WTC11 (cell line): Measurements from ENCODE around the gene TRIM38. TPM values are rescaled to one million over a fixed set of nuclear protein-coding genes. Genes with fewer than 3 reads are reported as not detected.
"Not testable (repeated sequence)": the region's sequence is repeated elsewhere in the genome, so short reads cannot be mapped to it uniquely, and the experiment has no call there.

Source experiments
- ATAC-seq: fragments of 200-7000 bp; cut with Tn5 transposase; 2 replicates; pipeline ENCODE4 v1.10.0; 2021; ENCODE audit warnings: mild to moderate bottlenecking, moderate library complexity
- CTCF ChIA-PET: fragments of 300-600 bp; sonication (Branson Sonifier 250); formaldehyde crosslinking; loops from one replicate; lab custom pipeline; 2021; ENCODE audit warnings: antibody characterized with exemption; lab: Charles Lee
- POLR2A ChIA-PET: fragments of 350-600 bp; sonication (Branson Sonifier 250); formaldehyde crosslinking; loops from one replicate; lab custom pipeline; 2021; ENCODE audit warnings: antibody characterized with exemption; lab: Charles Lee
- DNase-seq: peaks from one replicate; pipeline ENCODE4 v3.0.0; 2021; ENCODE audit warnings: low spot score
- H3K27ac Mint-ChIP-seq: 2 replicates; pipeline ENCODE4 v1.8.0; 2021; ENCODE audit warnings: mixed read lengths
- H3K27me3 Mint-ChIP-seq: 2 replicates; pipeline ENCODE4 v1.8.0; 2021; ENCODE audit warnings: low read depth, mild to moderate bottlenecking, moderate library complexity, mixed read lengths
- H3K36me3 Mint-ChIP-seq: 2 replicates; pipeline ENCODE4 v1.8.0; 2021; ENCODE audit warnings: mixed read lengths
- H3K4me1 Mint-ChIP-seq: 2 replicates; pipeline ENCODE4 v1.8.0; 2022; ENCODE audit warnings: mixed read lengths
- H3K4me3 Mint-ChIP-seq: 2 replicates; pipeline ENCODE4 v1.8.0; 2021; ENCODE audit warnings: mild to moderate bottlenecking, moderate library complexity, mixed read lengths
- H3K9me3 Mint-ChIP-seq: 2 replicates; pipeline ENCODE4 v1.8.0; 2021; ENCODE audit warnings: mixed read lengths
- ATF1 ChIP-seq: sonication (generic); formaldehyde crosslinking; IDR thresholded peaks from 2 replicates; pipeline ENCODE4 v1.8.1; 2023; ENCODE audit warnings: mild to moderate bottlenecking, moderate library complexity, missing genetic modification reagents
- CBFB ChIP-seq: sonication (generic); formaldehyde crosslinking; IDR thresholded peaks from 2 replicates; pipeline ENCODE4 v1.8.1; 2022; ENCODE audit warnings: mild to moderate bottlenecking, low read depth, missing genetic modification reagents
- FOXK1 ChIP-seq: sonication (generic); formaldehyde crosslinking; IDR thresholded peaks from 2 replicates; pipeline ENCODE4 v1.8.0; 2022; ENCODE audit warnings: mild to moderate bottlenecking, moderate library complexity, missing genetic modification reagents
- IRF1 ChIP-seq: sonication (generic); formaldehyde crosslinking; IDR thresholded peaks from 2 replicates; pipeline ENCODE4 v1.8.0; 2023; ENCODE audit warnings: missing genetic modification reagents
- KAT7 ChIP-seq: sonication (generic); formaldehyde crosslinking; IDR thresholded peaks from 2 replicates; pipeline ENCODE4 v1.8.1; 2023; ENCODE audit warnings: missing genetic modification reagents, mild to moderate bottlenecking, borderline replicate concordance
- MYBL2 ChIP-seq: sonication (generic); formaldehyde crosslinking; IDR thresholded peaks from 2 replicates; pipeline ENCODE4 v1.8.1; 2023; ENCODE audit warnings: mild to moderate bottlenecking, moderate library complexity, missing genetic modification reagents
- NFE2L1 ChIP-seq: sonication (generic); formaldehyde crosslinking; IDR thresholded peaks from 2 replicates; pipeline ENCODE4 v1.8.1; 2023; ENCODE audit warnings: missing genetic modification reagents
- NR3C1 ChIP-seq: sonication (generic); formaldehyde crosslinking; conservative IDR thresholded peaks from 2 replicates; pipeline ENCODE4 v1.8.1; 2023; ENCODE audit warnings: low read depth, mild to moderate bottlenecking, missing genetic modification reagents
- ZBTB21 ChIP-seq: sonication (generic); formaldehyde crosslinking; IDR thresholded peaks from 2 replicates; pipeline ENCODE4 v1.8.1; 2023; ENCODE audit warnings: mild to moderate bottlenecking, missing genetic modification reagents, borderline replicate concordance
- ZNF317 ChIP-seq: sonication (generic); formaldehyde crosslinking; IDR thresholded peaks from 2 replicates; pipeline ENCODE4 v1.8.1; 2023; ENCODE audit warnings: low read depth, mild to moderate bottlenecking, moderate library complexity, missing genetic modification reagents, borderline replicate concordance
- total RNA-seq: library from RNA; stranded (reverse); gene quantifications from 3 replicates; pipeline ENCODE4 v1.2.3, GENCODE V29; 2021
- TF ChIP-seq, protein P1 (sequence below): fragments of 250-450 bp; sonication (Bioruptor Pico); IDR thresholded peaks from 2 replicates; pipeline ENCODE4 v1.8.0; 2021; ENCODE audit warnings: mild to moderate bottlenecking
- TF ChIP-seq, protein P2 (sequence below): sonication (generic); formaldehyde crosslinking; IDR thresholded peaks from 2 replicates; pipeline ENCODE4 v1.8.0; 2022; ENCODE audit warnings: missing genetic modification reagents
- TF ChIP-seq, protein P3 (sequence below): sonication (generic); formaldehyde crosslinking; IDR thresholded peaks from 2 replicates; pipeline ENCODE4 v1.8.0; 2022; ENCODE audit warnings: mild to moderate bottlenecking, missing genetic modification reagents

TRIM38 gene
- total RNA-seq, 1 experiment from 2014 or later: 1.6 TPM

- TF ChIP-seq, protein P1, sequence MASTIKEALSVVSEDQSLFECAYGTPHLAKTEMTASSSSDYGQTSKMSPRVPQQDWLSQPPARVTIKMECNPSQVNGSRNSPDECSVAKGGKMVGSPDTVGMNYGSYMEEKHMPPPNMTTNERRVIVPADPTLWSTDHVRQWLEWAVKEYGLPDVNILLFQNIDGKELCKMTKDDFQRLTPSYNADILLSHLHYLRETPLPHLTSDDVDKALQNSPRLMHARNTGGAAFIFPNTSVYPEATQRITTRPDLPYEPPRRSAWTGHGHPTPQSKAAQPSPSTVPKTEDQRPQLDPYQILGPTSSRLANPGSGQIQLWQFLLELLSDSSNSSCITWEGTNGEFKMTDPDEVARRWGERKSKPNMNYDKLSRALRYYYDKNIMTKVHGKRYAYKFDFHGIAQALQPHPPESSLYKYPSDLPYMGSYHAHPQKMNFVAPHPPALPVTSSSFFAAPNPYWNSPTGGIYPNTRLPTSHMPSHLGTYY (CRISPR knock-in tag): no peak
- TF ChIP-seq IRF1 (CRISPR knock-in tag): no peak
- TF ChIP-seq, all 79 proteins: peak for 0
These were observed 16.0 kb upstream of the TRIM38 start (continued) for GRCh38 chr6:25946631-25947030.

DNA sequence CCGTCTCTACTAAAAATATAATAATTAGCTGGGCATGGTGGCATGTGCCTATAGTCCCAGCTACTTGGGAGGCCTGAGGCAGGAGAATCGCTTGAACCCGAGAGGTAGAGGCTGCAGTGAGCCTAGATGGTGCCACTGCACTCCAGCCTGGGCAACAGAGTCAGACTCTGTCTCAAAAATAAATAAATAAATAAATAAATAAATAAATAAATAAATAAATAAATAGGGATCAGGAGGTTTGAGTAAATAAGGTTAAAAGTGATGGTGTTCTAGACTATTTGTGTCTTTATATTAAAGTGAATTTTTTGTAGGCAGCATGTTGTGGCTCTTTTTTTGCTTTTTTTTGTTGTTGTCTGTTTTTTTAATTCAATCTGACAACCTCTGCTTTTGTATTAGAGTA, 15.1 kb upstream of the TRIM38 start:
- CTCF ChIA-PET, H3K4me1 Mint-ChIP-seq, H3K27me3 Mint-ChIP-seq, H3K4me3 Mint-ChIP-seq, ATAC-seq, H3K27ac Mint-ChIP-seq, DNase-seq: not testable (repeated sequence)
- Mint-ChIP-seq H3K36me3 (peaks cover 14% of the 10 kb centered on the region), H3K9me3 (peaks cover 26% of the 10 kb centered on the region)
- POLR2A ChIA-PET: interaction anchor here (0.6 kb wide), 1 partner anchor 34 kb away, joined by 3 read pairs; no protein-coding TSS in a partner anchor

GRCh38 chr6:25949695-25950094, 12.9 kb upstream of the TRIM38 start:
- no peak overlapping the region for H3K4me3 Mint-ChIP-seq
- peaks cover 23% of the 10 kb centered on the region for H3K9me3 Mint-ChIP-seq
- H3K4me1 Mint-ChIP-seq: no peaks in the 10 kb centered on the region
- no peak for ATAC-seq
- TF ChIP-seq ZNF317 (no peak), ZBTB21 (CRISPR knock-in tag) (no peak)
- no peak overlapping the region for H3K27ac Mint-ChIP-seq
- CTCF ChIA-PET: interaction anchor here (1.2 kb wide), 1 partner anchor 43 kb away, joined by 5 read pairs; no protein-coding TSS in a partner anchor
- DNase-seq: no peak
- H3K27me3 Mint-ChIP-seq: no peaks in the 10 kb centered on the region
- POLR2A ChIA-PET: no interaction called here
- peaks cover 14% of the 10 kb centered on the region for H3K36me3 Mint-ChIP-seq

DNA sequence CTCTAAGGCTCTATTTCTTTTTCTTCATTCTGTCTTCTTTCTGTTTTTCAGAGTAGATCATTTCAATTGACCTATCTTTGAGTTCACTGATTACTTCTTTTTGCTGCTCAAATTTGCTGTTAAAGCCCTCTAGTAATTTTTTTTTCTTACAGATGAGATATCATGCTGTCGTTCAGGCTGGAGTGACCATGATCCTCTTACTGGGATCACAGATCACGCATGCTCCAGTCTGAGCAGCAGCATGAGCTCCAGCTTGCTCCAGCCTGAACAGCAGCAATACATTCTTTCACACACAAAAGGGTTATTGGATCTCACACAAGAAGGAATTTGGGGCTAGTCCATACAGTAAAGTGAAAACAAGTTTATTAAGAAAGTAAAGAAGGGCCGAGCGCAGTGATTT, 12.3 kb upstream of the TRIM38 start:
- Mint-ChIP-seq H3K27me3 (no peaks in the 10 kb centered on the region), H3K9me3 (peaks cover 17% of the 10 kb centered on the region), H3K4me1 (no peaks in the 10 kb centered on the region), H3K27ac (no peak overlapping the region)
- no peak for DNase-seq
- TF ChIP-seq CBFB (no peak), FOXK1 (no peak), ZNF317 (no peak), MYBL2 (CRISPR knock-in tag) (no peak), KAT7 (no peak), NFE2L1 (CRISPR knock-in tag) (no peak), ATF1 (CRISPR knock-in tag) (no peak), NR3C1 (CRISPR knock-in tag) (no peak)
- TF ChIP-seq, protein P2, sequence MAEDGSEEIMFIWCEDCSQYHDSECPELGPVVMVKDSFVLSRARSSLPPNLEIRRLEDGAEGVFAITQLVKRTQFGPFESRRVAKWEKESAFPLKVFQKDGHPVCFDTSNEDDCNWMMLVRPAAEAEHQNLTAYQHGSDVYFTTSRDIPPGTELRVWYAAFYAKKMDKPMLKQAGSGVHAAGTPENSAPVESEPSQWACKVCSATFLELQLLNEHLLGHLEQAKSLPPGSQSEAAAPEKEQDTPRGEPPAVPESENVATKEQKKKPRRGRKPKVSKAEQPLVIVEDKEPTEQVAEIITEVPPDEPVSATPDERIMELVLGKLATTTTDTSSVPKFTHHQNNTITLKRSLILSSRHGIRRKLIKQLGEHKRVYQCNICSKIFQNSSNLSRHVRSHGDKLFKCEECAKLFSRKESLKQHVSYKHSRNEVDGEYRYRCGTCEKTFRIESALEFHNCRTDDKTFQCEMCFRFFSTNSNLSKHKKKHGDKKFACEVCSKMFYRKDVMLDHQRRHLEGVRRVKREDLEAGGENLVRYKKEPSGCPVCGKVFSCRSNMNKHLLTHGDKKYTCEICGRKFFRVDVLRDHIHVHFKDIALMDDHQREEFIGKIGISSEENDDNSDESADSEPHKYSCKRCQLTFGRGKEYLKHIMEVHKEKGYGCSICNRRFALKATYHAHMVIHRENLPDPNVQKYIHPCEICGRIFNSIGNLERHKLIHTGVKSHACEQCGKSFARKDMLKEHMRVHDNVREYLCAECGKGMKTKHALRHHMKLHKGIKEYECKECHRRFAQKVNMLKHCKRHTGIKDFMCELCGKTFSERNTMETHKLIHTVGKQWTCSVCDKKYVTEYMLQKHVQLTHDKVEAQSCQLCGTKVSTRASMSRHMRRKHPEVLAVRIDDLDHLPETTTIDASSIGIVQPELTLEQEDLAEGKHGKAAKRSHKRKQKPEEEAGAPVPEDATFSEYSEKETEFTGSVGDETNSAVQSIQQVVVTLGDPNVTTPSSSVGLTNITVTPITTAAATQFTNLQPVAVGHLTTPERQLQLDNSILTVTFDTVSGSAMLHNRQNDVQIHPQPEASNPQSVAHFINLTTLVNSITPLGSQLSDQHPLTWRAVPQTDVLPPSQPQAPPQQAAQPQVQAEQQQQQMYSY: no peak
- TF ChIP-seq, protein P3, sequence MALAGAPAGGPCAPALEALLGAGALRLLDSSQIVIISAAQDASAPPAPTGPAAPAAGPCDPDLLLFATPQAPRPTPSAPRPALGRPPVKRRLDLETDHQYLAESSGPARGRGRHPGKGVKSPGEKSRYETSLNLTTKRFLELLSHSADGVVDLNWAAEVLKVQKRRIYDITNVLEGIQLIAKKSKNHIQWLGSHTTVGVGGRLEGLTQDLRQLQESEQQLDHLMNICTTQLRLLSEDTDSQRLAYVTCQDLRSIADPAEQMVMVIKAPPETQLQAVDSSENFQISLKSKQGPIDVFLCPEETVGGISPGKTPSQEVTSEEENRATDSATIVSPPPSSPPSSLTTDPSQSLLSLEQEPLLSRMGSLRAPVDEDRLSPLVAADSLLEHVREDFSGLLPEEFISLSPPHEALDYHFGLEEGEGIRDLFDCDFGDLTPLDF (CRISPR knock-in tag): no peak
- TF ChIP-seq, all 79 proteins: peak for 0
- POLR2A ChIA-PET: no interaction called here
- CTCF ChIA-PET: no interaction called here
- no peak for ATAC-seq
- Mint-ChIP-seq H3K36me3 (peaks cover 12% of the 10 kb centered on the region), H3K4me3 (no peak overlapping the region)
